Measurements from ENCODE around the gene RIMS4.

DNA sequence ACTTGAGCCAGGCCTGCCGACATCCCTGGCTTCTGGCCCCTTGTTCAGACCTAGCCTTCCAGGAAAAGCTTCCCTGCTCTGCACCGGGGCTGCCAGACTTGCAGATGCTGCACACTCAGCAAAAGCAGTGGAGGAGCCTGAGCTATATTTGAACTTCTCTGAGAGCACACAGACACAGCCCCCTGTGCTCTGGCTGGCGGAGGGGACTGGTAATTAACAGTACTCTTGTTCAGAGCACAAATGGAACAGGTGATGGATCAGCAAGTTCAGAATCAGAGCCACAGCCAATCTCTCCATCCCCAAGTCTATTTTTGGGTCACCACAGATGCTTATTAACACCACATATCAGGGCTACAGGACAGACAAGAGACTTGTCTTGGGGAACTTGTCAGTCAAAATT lies 27.6 kb upstream of the RIMS4 start:
- TF ChIP-seq, protein P1, sequence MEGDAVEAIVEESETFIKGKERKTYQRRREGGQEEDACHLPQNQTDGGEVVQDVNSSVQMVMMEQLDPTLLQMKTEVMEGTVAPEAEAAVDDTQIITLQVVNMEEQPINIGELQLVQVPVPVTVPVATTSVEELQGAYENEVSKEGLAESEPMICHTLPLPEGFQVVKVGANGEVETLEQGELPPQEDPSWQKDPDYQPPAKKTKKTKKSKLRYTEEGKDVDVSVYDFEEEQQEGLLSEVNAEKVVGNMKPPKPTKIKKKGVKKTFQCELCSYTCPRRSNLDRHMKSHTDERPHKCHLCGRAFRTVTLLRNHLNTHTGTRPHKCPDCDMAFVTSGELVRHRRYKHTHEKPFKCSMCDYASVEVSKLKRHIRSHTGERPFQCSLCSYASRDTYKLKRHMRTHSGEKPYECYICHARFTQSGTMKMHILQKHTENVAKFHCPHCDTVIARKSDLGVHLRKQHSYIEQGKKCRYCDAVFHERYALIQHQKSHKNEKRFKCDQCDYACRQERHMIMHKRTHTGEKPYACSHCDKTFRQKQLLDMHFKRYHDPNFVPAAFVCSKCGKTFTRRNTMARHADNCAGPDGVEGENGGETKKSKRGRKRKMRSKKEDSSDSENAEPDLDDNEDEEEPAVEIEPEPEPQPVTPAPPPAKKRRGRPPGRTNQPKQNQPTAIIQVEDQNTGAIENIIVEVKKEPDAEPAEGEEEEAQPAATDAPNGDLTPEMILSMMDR (IDR thresholded peaks at IDR 0.05), result no peak
- TF ChIP-seq POLR2A (IDR thresholded peaks at IDR 0.05) (no peak), EP300 (IDR thresholded peaks at IDR 0.05) (no peak)

Measured in ovary (tissue), 3 donors.